ENCODE data around the gene MTFP1.
"Not testable (repeated sequence)": the region's sequence is repeated elsewhere in the genome, so short reads cannot be mapped to it uniquely, and the experiment has no call there.

MTFP1 gene

GRCh38 chr22:30397656-30398635 is 27.6 kb upstream of the MTFP1 start:
- DNase-seq (ENCODE audit: low spot score) = peak; percentile 23
- no peak for TF ChIP-seq CTCF (IDR thresholded peaks at IDR 0.05; ENCODE audit: extremely low read depth, missing control alignments)

- no peak for TF ChIP-seq CTCF (IDR thresholded peaks at IDR 0.05; ENCODE audit: extremely low read depth, missing control alignments)
- DNase-seq (ENCODE audit: low spot score) = peak; percentile 10
Observed at GRCh38 chr22:30398685-30399680, 26.6 kb upstream of the MTFP1 start.

- no peak for DNase-seq (ENCODE audit: low spot score)
Observed at GRCh38 chr22:30399718-30400117, 25.9 kb upstream of the MTFP1 start.

GRCh38 chr22:30400159-30400558 is 25.4 kb upstream of the MTFP1 start:
- no peak for TF ChIP-seq CTCF (IDR thresholded peaks at IDR 0.05; ENCODE audit: extremely low read depth, missing control alignments)
- DNase-seq (ENCODE audit: low spot score) = no peak

More at GRCh38 chr22:30399718-30400117, 25.9 kb upstream of the MTFP1 start:
- no peak for TF ChIP-seq CTCF (IDR thresholded peaks at IDR 0.05; ENCODE audit: extremely low read depth, missing control alignments)

- DNase-seq (ENCODE audit: low spot score) = not testable (repeated sequence)
Observed at GRCh38 chr22:30401024-30401423, 24.5 kb upstream of the MTFP1 start.

- DNase-seq (ENCODE audit: low spot score) = peak; percentile 39
- no peak for TF ChIP-seq CTCF (IDR thresholded peaks at IDR 0.05; ENCODE audit: extremely low read depth, missing control alignments)
Observed at GRCh38 chr22:30402028-30402765, 23.4 kb upstream of the MTFP1 start.

GRCh38 chr22:30402766-30403104 is 22.8 kb upstream of the MTFP1 start:
- not testable (repeated sequence) for DNase-seq (ENCODE audit: low spot score)
